Measurements from ENCODE around the gene CISD3.
"Not testable (repeated sequence)": the region's sequence is repeated elsewhere in the genome, so short reads cannot be mapped to it uniquely, and the experiment has no call there.

The CISD3 gene

DNA sequence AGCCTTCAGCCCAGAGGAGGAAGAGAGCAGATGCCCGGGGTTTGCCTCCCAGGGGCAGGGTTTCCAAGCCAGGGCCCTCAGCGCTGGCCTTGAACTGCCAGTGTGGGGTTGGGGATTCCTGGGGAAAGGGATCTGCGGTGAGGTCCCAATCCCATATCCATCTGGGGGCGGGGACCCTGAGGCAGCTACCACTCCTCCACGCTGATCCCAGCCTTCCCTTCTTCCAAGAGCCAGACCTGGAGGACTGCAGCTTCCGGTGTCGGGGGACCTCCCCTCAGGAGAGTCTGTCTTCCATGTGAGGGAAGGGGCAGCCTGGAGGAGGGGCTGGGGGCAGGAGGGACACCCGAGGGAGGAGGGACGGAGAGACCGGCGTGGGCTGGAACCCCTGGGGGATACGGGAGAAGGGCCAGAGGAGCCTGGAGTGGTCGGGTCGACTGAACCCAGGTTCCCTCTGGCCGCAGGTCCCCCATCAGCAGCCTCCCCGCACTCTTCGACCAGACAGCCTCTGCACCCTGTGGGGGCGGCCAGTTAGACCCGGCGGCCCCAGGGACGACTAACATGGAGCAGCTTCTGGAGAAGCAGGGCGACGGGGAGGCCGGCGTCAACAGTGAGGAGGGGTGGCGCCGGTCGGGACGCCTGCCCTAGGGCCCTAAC, 10.7 kb upstream of the CISD3 start:
- DNase-seq (ENCODE audit: low read depth): no peak
- TF ChIP-seq, protein P1, sequence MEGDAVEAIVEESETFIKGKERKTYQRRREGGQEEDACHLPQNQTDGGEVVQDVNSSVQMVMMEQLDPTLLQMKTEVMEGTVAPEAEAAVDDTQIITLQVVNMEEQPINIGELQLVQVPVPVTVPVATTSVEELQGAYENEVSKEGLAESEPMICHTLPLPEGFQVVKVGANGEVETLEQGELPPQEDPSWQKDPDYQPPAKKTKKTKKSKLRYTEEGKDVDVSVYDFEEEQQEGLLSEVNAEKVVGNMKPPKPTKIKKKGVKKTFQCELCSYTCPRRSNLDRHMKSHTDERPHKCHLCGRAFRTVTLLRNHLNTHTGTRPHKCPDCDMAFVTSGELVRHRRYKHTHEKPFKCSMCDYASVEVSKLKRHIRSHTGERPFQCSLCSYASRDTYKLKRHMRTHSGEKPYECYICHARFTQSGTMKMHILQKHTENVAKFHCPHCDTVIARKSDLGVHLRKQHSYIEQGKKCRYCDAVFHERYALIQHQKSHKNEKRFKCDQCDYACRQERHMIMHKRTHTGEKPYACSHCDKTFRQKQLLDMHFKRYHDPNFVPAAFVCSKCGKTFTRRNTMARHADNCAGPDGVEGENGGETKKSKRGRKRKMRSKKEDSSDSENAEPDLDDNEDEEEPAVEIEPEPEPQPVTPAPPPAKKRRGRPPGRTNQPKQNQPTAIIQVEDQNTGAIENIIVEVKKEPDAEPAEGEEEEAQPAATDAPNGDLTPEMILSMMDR (conservative IDR thresholded peaks at IDR 0.05; ENCODE audit: control insufficient read depth, insufficient read depth, low read depth, low read length): no peak
- H3K4me3 ChIP-seq (ENCODE audit: control insufficient read depth, low read depth, low read length): no peak overlapping the region

DNA sequence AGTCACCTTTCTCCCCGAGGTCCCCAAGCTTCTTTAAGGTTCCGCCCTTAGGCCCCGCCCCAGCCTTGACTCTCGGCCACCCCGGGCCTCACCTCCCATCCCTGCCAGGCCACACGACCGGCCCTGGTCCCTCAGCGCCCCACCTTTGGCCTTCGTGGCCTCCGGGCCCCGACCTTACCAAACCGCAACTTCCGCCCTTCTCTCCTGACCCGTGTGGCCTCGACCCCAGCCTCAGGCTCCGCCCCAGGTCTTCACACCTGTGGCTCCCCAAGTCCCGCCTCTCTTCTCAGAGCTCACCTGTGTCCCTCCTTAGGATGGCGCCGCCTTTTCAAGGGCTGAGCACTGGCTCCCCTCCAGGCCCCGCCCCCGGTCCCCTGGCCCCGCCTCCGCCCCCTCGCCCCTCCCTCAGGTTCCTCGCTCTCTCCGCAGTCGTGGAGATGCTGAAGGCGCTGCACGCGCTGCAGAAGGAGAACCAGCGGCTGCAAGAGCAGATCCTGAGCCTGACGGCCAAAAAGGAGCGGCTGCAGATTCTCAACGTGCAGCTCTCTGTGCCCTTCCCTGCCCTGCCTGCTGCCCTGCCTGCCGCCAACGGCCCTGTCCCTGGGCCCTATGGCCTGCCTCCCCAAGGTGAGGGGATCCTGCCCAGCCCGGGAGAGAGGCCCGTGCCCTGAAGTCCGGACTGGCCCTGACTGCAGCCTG, 10.0 kb upstream of the CISD3 start:
- no peak overlapping the region for H3K4me3 ChIP-seq (ENCODE audit: control insufficient read depth, low read depth, low read length)
- no peak for DNase-seq (ENCODE audit: low read depth)
- TF ChIP-seq, protein P1 (conservative IDR thresholded peaks at IDR 0.05; ENCODE audit: control insufficient read depth, insufficient read depth, low read depth, low read length): no peak

DNA sequence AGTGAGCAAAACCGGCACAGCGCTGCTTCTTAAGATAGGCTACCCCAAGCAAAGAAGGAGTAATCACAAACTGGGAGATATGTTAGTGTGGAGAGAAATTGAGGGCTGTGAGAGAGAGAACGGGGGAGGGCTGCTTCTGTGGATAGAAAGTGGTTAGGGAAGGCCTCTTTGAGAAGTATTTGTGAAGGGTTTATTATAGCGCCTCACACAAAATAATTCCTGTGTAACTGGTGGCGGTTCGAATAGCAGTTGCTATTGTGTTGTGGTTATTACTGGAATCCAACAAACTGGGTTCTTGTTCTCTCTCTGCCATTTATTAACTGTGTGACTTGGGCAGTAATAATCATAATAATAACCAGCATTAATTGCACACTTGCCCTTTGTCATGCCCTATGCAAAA, 9.2 kb upstream of the CISD3 start:
- no peak for DNase-seq (ENCODE audit: low read depth)
- TF ChIP-seq, protein P1 (conservative IDR thresholded peaks at IDR 0.05; ENCODE audit: control insufficient read depth, insufficient read depth, low read depth, low read length): no peak
- H3K4me3 ChIP-seq (ENCODE audit: control insufficient read depth, low read depth, low read length): no peak overlapping the region

DNA sequence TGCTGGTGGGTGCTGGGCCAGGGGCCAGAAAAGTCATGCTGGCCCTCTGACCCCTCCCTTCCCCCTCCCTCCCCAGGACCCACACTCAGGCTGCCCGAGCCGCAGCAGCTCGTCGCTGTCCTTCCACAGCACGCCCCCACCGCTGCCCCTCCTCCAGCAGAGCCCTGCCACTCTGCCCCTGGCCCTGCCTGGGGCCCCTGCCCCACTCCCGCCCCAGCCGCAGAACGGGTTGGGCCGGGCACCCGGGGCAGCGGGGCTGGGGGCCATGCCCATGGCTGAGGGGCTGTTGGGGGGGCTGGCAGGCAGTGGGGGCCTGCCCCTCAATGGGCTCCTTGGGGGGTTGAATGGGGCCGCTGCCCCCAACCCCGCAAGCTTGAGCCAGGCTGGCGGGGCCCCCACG, 8.3 kb upstream of the CISD3 start:
- TF ChIP-seq, protein P1 (conservative IDR thresholded peaks at IDR 0.05; ENCODE audit: control insufficient read depth, insufficient read depth, low read depth, low read length): no peak
- no peak overlapping the region for H3K4me3 ChIP-seq (ENCODE audit: control insufficient read depth, low read depth, low read length)
- no peak for DNase-seq (ENCODE audit: low read depth)

DNA sequence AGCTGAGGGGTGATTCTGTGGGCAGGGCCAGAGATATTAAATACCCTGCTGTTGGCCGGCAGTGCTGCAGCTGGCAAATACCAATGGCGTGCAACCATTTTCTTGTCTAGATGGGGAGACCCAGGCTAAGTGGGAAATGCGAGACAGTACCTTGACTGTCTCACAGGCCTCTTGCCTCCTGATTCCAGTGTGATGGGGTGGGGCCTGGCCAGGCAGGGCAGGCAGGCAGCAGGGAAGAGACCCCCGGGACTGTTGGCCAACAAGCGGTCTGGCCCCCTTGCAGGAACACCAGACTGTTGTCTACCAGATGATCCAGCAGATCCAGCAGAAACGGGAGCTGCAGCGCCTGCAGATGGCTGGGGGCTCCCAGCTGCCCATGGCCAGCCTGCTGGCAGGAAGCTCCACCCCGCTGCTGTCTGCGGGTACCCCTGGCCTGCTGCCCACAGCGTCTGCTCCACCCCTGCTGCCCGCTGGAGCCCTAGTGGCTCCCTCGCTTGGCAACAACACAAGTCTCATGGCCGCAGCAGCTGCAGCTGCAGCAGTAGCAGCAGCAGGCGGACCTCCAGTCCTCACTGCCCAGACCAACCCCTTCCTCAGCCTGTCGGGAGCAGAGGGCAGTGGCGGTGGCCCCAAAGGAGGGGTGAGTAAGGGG, 5.7 kb upstream of the CISD3 start:
- TF ChIP-seq, protein P1 (conservative IDR thresholded peaks at IDR 0.05; ENCODE audit: control insufficient read depth, insufficient read depth, low read depth, low read length): no peak
- no peak overlapping the region for H3K4me3 ChIP-seq (ENCODE audit: control insufficient read depth, low read depth, low read length)
- no peak for DNase-seq (ENCODE audit: low read depth)

DNA sequence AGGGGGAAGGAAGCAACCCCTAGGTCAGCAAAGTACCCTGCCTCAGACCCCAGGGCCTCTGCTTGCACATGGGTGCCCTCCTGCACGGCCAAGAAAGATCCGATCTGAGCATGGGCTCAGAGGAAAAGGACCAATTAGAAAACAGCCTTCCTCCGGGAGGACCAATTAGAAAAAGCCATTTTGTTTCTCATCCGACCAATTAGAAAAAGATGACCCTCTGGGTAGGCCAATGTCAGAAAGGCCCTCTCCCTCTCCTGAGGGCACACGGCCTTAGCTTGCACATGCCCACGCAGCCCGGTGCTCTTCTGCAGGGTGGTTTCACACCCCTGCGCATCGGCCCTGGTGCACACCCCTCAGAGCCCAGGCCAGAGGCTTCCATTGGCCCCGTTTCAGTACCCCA, 5.1 kb upstream of the CISD3 start:
- TF ChIP-seq, protein P1 (conservative IDR thresholded peaks at IDR 0.05; ENCODE audit: control insufficient read depth, insufficient read depth, low read depth, low read length): no peak
- H3K4me3 ChIP-seq (ENCODE audit: control insufficient read depth, low read depth, low read length): no peak overlapping the region

DNA sequence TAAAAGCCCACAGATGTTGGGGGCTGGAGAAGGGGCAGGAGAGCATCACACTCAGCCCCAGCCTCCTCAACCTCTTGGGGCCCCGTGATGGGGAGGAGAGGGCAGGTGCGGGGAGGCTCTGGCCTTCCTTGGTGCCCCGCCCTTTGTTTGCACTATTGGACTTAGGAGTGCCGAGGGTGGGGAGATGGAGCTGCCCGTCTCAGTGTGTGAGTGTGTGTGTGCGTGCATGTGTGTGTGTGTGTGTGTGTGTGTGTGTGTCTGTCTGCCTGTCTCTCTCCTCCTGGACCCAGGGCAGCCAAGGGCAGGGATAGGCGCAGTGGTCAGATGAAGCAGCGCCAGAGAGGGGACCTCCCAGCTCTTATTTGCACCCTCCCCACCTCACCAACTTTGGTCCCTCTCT, 4.0 kb upstream of the CISD3 start:
- H3K4me3 ChIP-seq (ENCODE audit: control insufficient read depth, low read depth, low read length); DNase-seq (ENCODE audit: low read depth): not testable (repeated sequence)

More for the DNA sequence above, 5.1 kb upstream of the CISD3 start:
- DNase-seq (ENCODE audit: low read depth): no peak

All from fibroblast of mammary gland (primary cell).